Aorta (tissue), 5 donors: ENCODE measurements around the gene CLDN9. TPM values are rescaled to one million over a fixed set of nuclear protein-coding genes. Genes with fewer than 3 reads are reported as not detected.

ENCODE experiments used
- ATAC-seq: fragments of 200-7000 bp; cut with Tn5 transposase; one replicate; pipeline ENCODE4 v1.9.1; 2022; ENCODE audit warnings: moderate library complexity; ENCODE audit not compliant: low FRiP score
- DNase-seq, 2 donors: peaks; one replicate each; pipeline ENCODE4 v3.0.0-alpha.2; 2020
- H3K27ac ChIP-seq, 2 donors: one replicate each; pipeline ENCODE4 v1.5.1; 2013; ENCODE audit warnings: low read length in 2 of 2, mild to moderate bottlenecking in 2 of 2, moderate library complexity in 2 of 2, control low read depth in 1 of 2, inconsistent platforms in 1 of 2, low read depth in 1 of 2
- H3K27me3 ChIP-seq, 2 donors: one replicate each; pipeline ENCODE4 v1.6.1; 2013; ENCODE audit warnings: control low read depth in 1 of 2, low read length in 1 of 2, mild to moderate bottlenecking in 1 of 2, moderate library complexity in 1 of 2; ENCODE audit not compliant: insufficient read depth in 2 of 2, control insufficient read depth in 1 of 2
- H3K36me3 ChIP-seq, 2 donors: one replicate each; pipeline ENCODE4 v1.6.1; 2013; ENCODE audit warnings: control low read depth in 1 of 2, low read length in 1 of 2, mild to moderate bottlenecking in 1 of 2; ENCODE audit not compliant: insufficient read depth in 2 of 2, control insufficient read depth in 1 of 2
- H3K4me1 ChIP-seq, 2 donors: one replicate each; pipeline ENCODE4 v1.6.1; 2013; ENCODE audit warnings: low read length in 2 of 2, control low read depth in 1 of 2, mild to moderate bottlenecking in 1 of 2, moderate library complexity in 1 of 2; ENCODE audit not compliant: insufficient read depth in 2 of 2, control insufficient read depth in 1 of 2
- H3K4me3 ChIP-seq, 2 donors: one replicate each; pipeline ENCODE4 v1.5.1; 2013; ENCODE audit warnings: low read length in 2 of 2, control low read depth in 1 of 2, mild to moderate bottlenecking in 1 of 2
- H3K9me3 ChIP-seq: one replicate; pipeline ENCODE4 v1.6.1; 2013; ENCODE audit warnings: mild to moderate bottlenecking, low read length; ENCODE audit not compliant: control insufficient read depth
- WGBS, 2 donors: extraction: QIAGEN DNeasy Blood & Tissue Kit; methylation state at CpG; one replicate each; pipeline ENCODE4 v1.1.7; 2013; 5-methylcytosine and 5-hydroxymethylcytosine counted together
- intact Hi-C, 2 donors: fragments of 100-400 bp; cut with DNase I; formaldehyde crosslinking; loops; one replicate each; pipeline versions ENCODE4 v1.14.2 to v1.15.0; 2022
- polyA plus RNA-seq, 2 donors: library from polyadenylated mRNA; stranded (reverse); fragments of 200-250 nt; gene quantifications; one replicate each; pipeline ENCODE4 v1.2.3, GENCODE V29; 2013
- total RNA-seq, 2 donors: library from RNA; stranded (reverse); fragmentation: NEBNext Ultra II Directional; extraction: Animal tissue kit (Norgen Biotek cat#: 25700); gene quantifications; one replicate each; pipeline ENCODE4 v1.2.1, GENCODE V29; 2021
- donor health status: healthy with polysubstance abuse.
- donor health status: Bipolar disorder and iron deficiency.
- donor health status: DM: no; HTN: no; CAD: no.
- donor health status: DM: no; HTN: no; CAD: no.
- donor health status: DM: yes; HTN: yes; CAD: no.

The CLDN9 gene
- total and polyA plus RNA-seq, 4 donors = 0.18 to 0.20 TPM; not detected in 2

DNA sequence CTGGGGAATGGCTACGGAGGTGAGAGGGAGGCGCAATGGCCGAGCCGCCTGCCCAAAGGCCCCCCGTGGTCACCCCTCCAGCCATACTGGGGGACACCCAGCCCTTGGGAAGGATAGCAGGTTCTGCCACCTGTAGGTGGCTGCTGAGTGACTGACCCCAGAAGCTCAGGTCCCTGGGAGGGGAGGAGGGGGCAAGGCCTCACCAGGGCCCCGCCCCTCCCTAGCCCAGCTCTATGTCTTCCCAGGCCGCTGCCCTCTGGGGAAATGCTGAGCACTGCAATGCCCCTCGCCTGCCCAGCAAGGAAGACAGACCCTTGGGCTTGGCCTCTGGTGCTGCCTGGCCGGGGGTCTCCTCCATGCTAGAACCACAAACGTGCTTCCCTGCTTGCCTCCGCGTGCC lies 11.4 kb upstream of the CLDN9 start:
- Histone ChIP-seq H3K9me3 (no peaks in the 10 kb centered on the region), H3K4me1 (no peaks in the 10 kb centered on the region), H3K4me3 (no peak overlapping the region), H3K27ac (no peak overlapping the region), H3K36me3 (no peaks in the 10 kb centered on the region), H3K27me3 (no peaks in the 10 kb centered on the region)
- DNase-seq (no peak), ATAC-seq (no peak)
- intact Hi-C loops = no loop called here
- 76 to 80% methylated on average over 12 of the region's 12 CpGs for WGBS, 2 donors

DNA sequence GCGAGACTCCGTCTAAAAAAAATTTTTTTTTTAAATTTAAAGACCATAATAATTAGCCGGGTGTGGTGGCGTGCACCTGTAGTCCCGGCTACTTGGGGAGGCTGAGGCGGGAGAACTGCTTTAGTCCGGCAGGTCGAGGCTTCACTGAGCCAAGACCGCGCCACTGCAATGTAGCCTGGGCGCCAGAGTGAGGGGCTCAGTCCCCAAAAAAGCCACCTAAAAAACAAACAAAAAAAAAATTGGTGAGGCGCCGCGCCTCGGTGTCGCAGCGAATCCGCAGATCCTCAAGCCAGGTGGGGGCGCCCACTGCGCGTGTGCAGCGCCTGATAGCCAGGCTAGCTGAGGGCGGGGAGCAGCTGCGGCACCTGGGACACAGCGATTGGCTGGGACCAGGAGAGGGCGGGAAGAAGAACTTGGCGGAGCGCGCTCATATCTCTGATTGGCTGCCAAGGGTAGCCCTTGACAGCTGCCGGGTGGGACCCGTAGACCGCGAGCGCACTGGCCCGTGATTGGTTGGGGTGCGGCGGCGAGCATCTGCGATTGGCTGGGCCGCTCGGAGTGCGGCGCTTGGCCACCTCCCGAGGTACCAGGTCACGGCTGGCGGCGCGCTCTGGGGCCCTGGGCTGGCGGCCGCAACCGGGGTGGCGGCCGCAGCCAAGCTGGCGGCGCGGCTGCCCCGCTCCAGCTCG lies 9.0 kb upstream of the CLDN9 start:
- peak; percentile 98 for DNase-seq
- H3K9me3 ChIP-seq = no peaks in the 10 kb centered on the region
- no peaks in the 10 kb centered on the region for H3K27me3 ChIP-seq
- no peaks in the 10 kb centered on the region for H3K36me3 ChIP-seq
- H3K4me3 ChIP-seq = peak overlapping the region in 1 of 2 donors; percentile 36
- peak; percentile 99 for ATAC-seq
- H3K27ac ChIP-seq = no peak overlapping the region
- no peaks in the 10 kb centered on the region for H3K4me1 ChIP-seq
- intact Hi-C loops = no loop called here
- WGBS, 2 donors = 8 to 11% methylated on average over 42 to 58 of the region's 58 CpGs

DNA sequence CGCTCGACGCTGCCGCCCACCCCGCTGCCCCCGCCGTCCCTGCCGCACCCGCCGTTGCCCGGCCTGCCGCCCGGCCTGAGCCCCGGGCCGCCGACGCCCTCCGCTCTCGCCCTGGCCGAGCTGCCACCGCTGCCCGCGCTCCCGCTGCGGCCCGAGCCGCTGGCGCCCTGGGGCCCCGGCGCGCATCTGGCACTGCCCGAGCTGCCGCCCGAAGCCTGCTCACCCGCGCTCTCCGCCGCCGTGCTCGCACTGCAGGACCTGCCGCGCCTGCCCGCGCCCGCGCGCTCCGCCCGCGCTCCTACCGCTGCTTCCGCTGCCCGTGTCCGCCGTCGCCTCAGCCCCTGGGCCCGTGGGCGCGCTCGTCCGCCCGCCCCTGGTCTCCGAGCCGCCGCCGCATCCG lies 8.4 kb upstream of the CLDN9 start:
- no peak for DNase-seq
- peak overlapping the region in 1 of 2 donors; percentile 36 for H3K4me3 ChIP-seq
- no peaks in the 10 kb centered on the region for H3K9me3 ChIP-seq
- no peaks in the 10 kb centered on the region for H3K27me3 ChIP-seq
- no peaks in the 10 kb centered on the region for H3K4me1 ChIP-seq
- no peak for ATAC-seq
- intact Hi-C loops = no loop called here
- H3K36me3 ChIP-seq = no peaks in the 10 kb centered on the region
- 0 to 1% methylated on average over 25 to 67 of the region's 67 CpGs for WGBS, 2 donors
- H3K27ac ChIP-seq = no peak overlapping the region

DNA sequence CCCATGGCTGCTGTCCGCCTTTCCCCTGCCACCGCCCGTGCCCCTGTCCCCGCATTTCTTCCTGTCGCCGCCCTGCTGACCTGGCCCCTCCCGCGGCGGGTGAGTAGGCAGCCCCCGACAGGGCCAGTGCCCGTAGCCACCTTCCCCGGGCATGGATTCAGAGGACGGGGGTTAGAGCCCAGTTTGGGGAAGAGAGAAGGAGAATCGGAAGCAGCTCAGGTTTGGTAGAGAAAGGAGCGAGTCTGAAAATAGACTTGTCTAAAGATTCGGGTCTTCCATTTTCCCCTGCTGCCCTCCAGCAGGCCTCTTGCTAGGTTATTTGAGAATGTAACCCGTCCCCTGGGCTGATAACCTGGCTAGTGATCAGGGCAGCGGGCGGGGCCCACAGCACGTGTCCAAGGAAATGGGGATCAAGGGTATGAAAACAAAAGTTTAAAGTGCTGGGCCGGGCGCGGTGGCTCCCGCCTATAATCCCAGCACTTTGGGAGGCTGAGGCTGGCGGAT lies 7.9 kb upstream of the CLDN9 start:
- Histone ChIP-seq H3K27me3 (no peaks in the 10 kb centered on the region), H3K9me3 (no peaks in the 10 kb centered on the region), H3K4me1 (no peaks in the 10 kb centered on the region), H3K27ac (no peak overlapping the region), H3K36me3 (no peaks in the 10 kb centered on the region), H3K4me3 (no peak overlapping the region)
- DNase-seq (no peak), ATAC-seq (no peak)
- 20 to 21% methylated on average over 22 to 25 of the region's 25 CpGs for WGBS, 2 donors
- intact Hi-C loops = no loop called here

DNA sequence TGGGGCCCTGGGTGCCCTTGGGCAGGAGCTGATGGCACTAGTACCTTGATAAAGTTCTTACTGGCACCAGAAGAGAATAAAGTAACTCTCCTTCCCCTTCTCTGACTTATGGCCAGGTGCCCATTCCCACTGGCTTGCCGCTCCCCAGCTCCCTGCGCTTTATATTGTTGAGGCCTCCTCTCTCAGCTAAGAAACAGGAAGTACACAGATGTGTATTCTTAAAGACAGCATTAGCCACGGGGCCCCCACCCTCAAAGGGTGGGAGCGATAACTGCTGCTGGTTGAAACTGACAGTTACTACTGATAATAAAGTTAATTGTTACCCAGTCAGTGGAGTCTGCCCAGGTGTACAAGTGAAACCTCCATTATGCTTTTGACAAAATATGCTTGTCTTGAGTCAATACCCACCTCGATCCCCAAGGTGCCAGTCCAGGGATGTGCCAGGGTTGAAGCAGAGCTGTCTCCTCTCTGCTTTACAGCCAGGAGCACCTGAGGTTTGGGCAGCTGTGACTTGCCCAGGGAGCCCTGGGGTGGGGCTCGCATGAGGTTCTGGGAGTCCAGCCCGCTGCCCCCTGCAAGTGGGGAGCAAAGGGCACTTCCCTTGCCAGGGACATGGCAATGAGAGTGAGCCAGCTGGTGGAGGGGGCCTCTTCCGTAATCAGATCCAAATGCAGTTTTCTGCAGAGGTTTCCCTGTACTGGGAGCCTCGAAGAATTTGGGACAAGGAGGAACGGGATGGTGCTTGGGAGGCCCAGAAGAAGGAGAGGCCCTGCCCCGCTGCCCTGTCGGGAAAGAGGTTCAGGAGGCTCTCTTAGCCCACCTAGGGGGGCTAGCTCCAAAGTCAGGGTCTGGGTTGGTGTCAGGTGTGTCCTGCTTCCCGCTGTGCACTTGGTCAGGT lies 5.4 kb upstream of the CLDN9 start:
- Histone ChIP-seq H3K27me3 (no peaks in the 10 kb centered on the region), H3K4me1 (no peaks in the 10 kb centered on the region), H3K9me3 (no peaks in the 10 kb centered on the region), H3K4me3 (no peak overlapping the region), H3K36me3 (no peaks in the 10 kb centered on the region), H3K27ac (no peak overlapping the region)
- ATAC-seq = no peak
- DNase-seq = no peak
- intact Hi-C loops = no loop called here
- WGBS, 2 donors = 77 to 79% methylated on average over 13 of the region's 13 CpGs

DNA sequence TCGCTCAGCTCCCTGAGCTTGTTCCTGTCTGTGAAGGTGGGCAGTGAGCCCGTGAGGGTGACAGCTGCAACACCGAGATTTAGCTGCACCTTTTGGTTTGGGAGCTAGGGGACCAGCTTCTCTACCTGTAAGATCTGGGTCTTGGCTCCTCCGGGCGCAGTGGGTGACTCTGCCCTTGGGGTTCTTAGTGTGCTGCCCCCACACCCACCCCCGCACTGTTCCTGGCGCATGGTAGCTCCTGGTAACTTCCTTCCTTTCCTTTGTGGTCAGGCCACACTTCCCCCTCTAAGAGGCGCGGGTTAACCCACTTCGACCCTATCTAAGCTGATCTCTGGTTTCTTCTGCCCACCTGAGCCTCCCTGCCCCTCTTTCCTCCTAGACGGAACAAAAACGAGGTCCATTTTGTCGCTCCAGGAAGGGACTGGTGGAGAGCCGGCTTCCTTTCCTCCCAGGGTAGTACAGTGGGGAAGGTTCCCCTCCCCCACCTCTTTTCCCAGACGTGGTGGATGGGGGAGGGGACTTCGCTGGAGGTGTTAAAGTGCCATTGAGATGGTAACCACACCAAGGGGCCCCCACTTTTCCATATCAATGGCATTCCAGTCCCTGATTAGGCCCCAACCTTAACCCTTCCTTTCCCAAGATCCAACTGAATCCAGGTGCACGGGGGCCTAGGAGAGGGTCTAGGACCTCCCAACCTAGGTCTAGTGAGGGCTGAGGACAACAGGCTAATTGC lies 4.6 kb upstream of the CLDN9 start:
- WGBS, 2 donors = 26 to 31% methylated on average over 17 of the region's 17 CpGs

DNA sequence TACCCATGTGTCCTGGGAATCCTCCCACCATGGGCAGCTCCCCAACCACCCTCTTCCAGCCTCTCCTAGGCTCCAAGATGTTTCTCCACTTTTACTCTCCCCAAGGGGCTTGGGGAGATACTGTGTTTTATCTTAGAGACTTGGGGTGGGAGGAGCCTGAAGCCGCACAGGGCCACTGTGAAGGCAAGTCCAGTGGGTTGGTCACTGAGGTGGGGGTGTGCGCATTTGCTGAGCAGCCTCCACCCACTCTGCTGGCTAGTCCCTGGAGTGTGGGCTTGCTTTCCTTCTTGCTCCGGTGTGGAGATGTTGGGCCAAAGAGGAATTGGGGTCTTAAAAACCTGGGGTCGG lies 4.1 kb upstream of the CLDN9 start:
- WGBS, 2 donors = 25 to 38% methylated on average over 4 of the region's 4 CpGs
- Histone ChIP-seq H3K36me3 (no peaks in the 10 kb centered on the region), H3K27me3 (no peaks in the 10 kb centered on the region)

More for the DNA sequence above, 4.6 kb upstream of the CLDN9 start:
- Histone ChIP-seq H3K4me1 (no peaks in the 10 kb centered on the region), H3K9me3 (no peaks in the 10 kb centered on the region), H3K4me3 (no peak overlapping the region), H3K27me3 (no peaks in the 10 kb centered on the region), H3K36me3 (no peaks in the 10 kb centered on the region), H3K27ac (no peak overlapping the region)
- ATAC-seq (no peak), DNase-seq (no peak)
- intact Hi-C loops = no loop called here

DNA sequence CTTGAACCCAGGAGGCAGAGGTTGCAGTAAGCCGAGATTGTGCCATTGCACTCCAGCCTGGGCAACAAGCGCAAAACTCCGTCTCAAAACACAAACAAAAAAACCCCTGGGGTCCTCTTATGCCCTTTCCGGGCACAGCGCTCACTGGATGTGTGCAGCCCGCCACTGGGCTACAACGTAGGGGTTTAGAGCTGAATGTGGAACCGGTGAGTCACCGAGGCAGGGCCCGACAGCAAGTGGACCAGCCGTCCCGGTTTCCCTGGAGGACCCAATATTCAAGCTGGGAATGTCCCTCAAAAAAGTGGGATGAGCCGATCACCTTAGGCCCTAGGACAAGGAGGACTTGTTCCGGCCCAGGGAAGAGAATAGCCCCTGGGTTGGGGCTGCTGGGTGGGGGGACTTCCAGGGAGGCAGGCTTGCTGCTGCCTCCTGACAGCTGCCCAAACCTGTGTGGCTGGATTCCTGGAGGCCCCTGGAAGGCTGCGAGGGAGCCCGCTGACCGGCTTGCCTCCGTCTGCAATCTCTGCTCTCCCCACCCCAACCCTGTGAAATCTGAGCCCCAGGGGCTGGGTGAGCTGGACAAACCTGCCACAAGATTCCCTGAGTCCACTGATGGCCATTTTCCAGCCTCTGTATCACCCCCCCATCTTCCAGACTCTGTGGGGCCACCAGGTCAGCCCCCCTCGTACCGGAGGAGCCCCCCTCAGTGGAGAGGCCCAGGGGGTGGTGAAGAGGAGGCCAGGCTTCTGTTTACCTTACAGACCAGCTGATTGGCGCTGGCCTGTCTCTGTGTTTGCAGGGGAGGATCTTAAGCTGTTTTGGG lies 2.9 kb upstream of the CLDN9 start:
- Histone ChIP-seq H3K9me3 (no peaks in the 10 kb centered on the region), H3K36me3 (no peaks in the 10 kb centered on the region), H3K27ac (no peak overlapping the region), H3K4me3 (no peak overlapping the region), H3K27me3 (no peaks in the 10 kb centered on the region), H3K4me1 (no peaks in the 10 kb centered on the region)
- whole genome bisulfite sequencing, 2 donors = 40 to 49% methylated on average over 21 of the region's 21 CpGs
- intact Hi-C loops = no loop called here
- DNase-seq (no peak), ATAC-seq (no peak)

More for the DNA sequence above, 4.1 kb upstream of the CLDN9 start:
- no peaks in the 10 kb centered on the region for H3K9me3 ChIP-seq
- intact Hi-C loops = no loop called here
- H3K4me1 ChIP-seq = no peaks in the 10 kb centered on the region
- no peak overlapping the region for H3K4me3 ChIP-seq
- H3K27ac ChIP-seq = no peak overlapping the region
- ATAC-seq (no peak), DNase-seq (no peak)
